OCI-LY7 (cell line): ENCODE measurements around the gene CSH1. TPM values are rescaled to one million over a fixed set of nuclear protein-coding genes. Genes with fewer than 3 reads are reported as not detected.

Experiments
- BruUV-seq: library from RNA; stranded (reverse); fragments of 400-500 nt; replicated peaks from 2 replicates; lab custom pipeline; 2021; lab: Mats Ljungman, UMichigan
- CTCF ChIA-PET: fragments of 300-600 bp; sonication (Branson Sonifier 250); formaldehyde crosslinking; loops from one replicate; lab custom pipeline; 2022; ENCODE audit warnings: antibody characterized with exemption; ENCODE audit not compliant: unreplicated experiment; lab: Charles Lee
- POLR2A ChIA-PET: fragments of 300-600 bp; sonication (Branson Sonifier 250); formaldehyde crosslinking; loops from one replicate; lab custom pipeline; 2022; ENCODE audit warnings: antibody characterized with exemption; lab: Charles Lee
- DNase-seq: peaks from one replicate; pipeline ENCODE4 v3.0.0-alpha.2; 2015; ENCODE audit warnings: low spot score
- H2AFZ ChIP-seq: fragments of 200-600 bp; sonication (generic), shearing (Covaris generic); 2 replicates; pipeline ENCODE4 v1.6.1; 2014; ENCODE audit warnings: mild to moderate bottlenecking, antibody characterized with exemption, low read length, moderate library complexity
- H3K27ac ChIP-seq: fragments of 200-600 bp; sonication (generic); 2 replicates; pipeline ENCODE4 v1.5.1; 2014; ENCODE audit warnings: mixed run types, low read depth, mild to moderate bottlenecking, moderate library complexity, low read length, inconsistent platforms; ENCODE audit not compliant: poor library complexity, severe bottlenecking
- H3K36me3 ChIP-seq: fragments of 200-600 bp; sonication (generic); 2 replicates; pipeline ENCODE4 v1.6.1; 2014; ENCODE audit warnings: mild to moderate bottlenecking, antibody characterized with exemption, low read length, moderate library complexity, mixed read lengths; ENCODE audit not compliant: insufficient read depth
- H3K4me1 ChIP-seq: fragments of 200-600 bp; sonication (generic); 2 replicates; pipeline ENCODE4 v1.5.1; 2014; ENCODE audit warnings: mild to moderate bottlenecking, low read length; ENCODE audit not compliant: insufficient read depth, poor library complexity, severe bottlenecking
- H3K4me2 ChIP-seq: fragments of 200-600 bp; sonication (generic); 2 replicates; pipeline ENCODE4 v1.6.1; 2014; ENCODE audit warnings: mild to moderate bottlenecking, low read length
- H3K4me3 ChIP-seq: fragments of 200-600 bp; sonication (generic); 2 replicates; pipeline ENCODE4 v1.5.1; 2014; ENCODE audit warnings: mild to moderate bottlenecking, low read depth, low read length; ENCODE audit not compliant: poor library complexity, severe bottlenecking
- H3K79me2 ChIP-seq: fragments of 200-600 bp; sonication (generic); 2 replicates; pipeline ENCODE4 v1.6.1; 2016; ENCODE audit warnings: low read depth, mild to moderate bottlenecking, low read length, moderate library complexity, mixed read lengths; ENCODE audit not compliant: insufficient read depth
- H3K9me2 ChIP-seq: fragments of 200-600 bp; sonication (generic); 2 replicates; pipeline ENCODE4 v1.6.1; 2016; ENCODE audit warnings: mild to moderate bottlenecking, low read length, mixed read lengths; ENCODE audit not compliant: insufficient read depth
- H3K9me3 ChIP-seq: fragments of 200-600 bp; sonication (generic); 2 replicates; pipeline ENCODE4 v1.6.1; 2014; ENCODE audit warnings: mild to moderate bottlenecking, mixed run types, low read length, mixed read lengths
- H4K20me1 ChIP-seq: fragments of 200-600 bp; sonication (generic); 2 replicates; pipeline ENCODE4 v1.6.1; 2014; ENCODE audit warnings: mild to moderate bottlenecking, antibody characterized with exemption, low read length, moderate library complexity, mixed read lengths; ENCODE audit not compliant: insufficient read depth
- EZH2phosphoT487 ChIP-seq: fragments of 200-600 bp; sonication (generic); IDR thresholded peaks from 2 replicates; pipeline ENCODE4 v1.6.1; 2018; ENCODE audit warnings: low read depth, borderline replicate concordance, mild to moderate bottlenecking, mixed run types, antibody characterized with exemption, low read length, moderate library complexity, mixed read lengths
- intact Hi-C: fragments of 100-400 bp; cut with micrococcal nuclease; formaldehyde crosslinking; loops from one replicate; pipeline ENCODE4 v1.10.0; 2022; ENCODE audit not compliant: unreplicated experiment
- total RNA-seq, 2 experiments: library from RNA; depleted of rRNA in 1 of 2; stranded (reverse); fragments of >200 nt in 1 of 2; shearing (Covaris generic) in 1 of 2; gene quantifications; 2 replicates each; pipeline ENCODE4 v1.2.3, GENCODE V29; 2014 to 2022
- TF ChIP-seq, protein P1 (sequence below): fragments of 200-600 bp; sonication (generic); conservative IDR thresholded peaks from 2 replicates; pipeline ENCODE4 v1.5.1; 2014; ENCODE audit warnings: mild to moderate bottlenecking, antibody characterized with exemption, low read length, moderate library complexity, mixed read lengths

Gene CSH1
- total RNA-seq, 2 experiments from 2014 or later, result not detected

DNA sequence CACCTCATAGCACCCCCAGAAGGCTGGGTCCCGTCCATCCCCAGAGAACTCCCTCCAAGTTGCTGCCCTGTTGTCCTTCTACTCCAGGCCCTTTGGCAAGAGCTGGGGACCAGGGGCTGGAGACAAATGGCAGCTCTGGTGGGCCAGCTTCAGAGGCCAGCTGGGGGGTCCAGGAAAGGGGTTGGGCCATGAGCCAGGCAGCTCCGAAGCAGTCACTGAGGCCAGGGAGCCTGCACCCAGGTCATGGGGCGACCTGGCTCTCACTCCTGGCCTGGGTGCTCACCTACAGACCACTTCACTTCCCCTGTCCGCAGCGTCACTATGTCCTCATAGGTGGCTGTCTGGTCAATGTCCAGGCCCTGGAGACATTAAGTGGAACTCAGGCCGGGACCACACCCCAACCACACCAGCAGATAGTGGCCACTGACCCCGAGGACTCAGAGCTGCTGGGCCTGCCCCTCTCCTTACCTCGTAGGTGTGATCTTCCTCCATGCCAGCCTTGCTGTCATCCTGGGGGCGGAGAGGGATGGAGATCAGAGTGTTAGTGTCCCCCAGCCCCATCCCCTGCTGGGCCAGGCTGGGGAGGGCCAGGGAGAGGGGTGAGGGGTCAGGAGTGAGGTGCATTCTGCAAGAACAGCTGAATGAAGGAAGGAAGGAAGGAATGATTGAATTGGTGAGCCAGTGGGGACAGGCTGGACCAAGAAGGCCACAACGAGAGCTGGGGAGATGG lies 32.8 kb upstream of the CSH1 start:
- H3K4me2 ChIP-seq, result peak overlapping the region; percentile 95
- TSS peak; percentile 80 for BruUV-seq

DNA sequence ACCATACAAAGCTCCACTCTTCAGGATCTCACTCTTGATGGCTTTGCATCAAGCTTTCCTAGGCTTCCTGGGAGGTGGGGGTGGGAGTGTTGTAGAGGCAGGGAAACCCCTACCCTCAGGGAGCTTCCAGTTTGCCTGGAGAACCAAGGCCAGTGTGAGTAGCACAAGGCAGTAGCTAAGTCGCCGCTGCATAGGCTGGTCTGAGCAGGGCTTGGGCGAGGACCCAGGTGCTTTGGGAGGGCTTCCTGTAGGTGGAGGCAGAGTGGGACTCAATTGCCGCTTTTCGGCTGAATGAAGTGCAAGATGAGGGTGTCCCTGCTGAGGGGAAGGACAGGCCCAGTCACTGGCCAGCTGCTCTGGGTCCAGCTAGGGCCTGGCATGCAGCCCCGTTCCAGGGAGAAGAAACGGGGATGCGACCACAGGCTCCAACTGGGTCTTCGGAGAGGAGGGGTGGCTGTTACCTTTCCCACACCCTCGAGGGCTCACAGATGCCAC lies 31.8 kb upstream of the CSH1 start:
- DNase-seq, result peak; percentile 65
- Histone ChIP-seq H3K9me3 (no peaks in the 10 kb centered on the region), H3K36me3 (peaks cover 56% of the 10 kb centered on the region), H3K79me2 (peaks cover 42% of the 10 kb centered on the region), H3K4me2 (peak overlapping the region; percentile 95), H3K9me2 (no peaks in the 10 kb centered on the region), H3K27ac (peak overlapping the region; percentile 99), H2AFZ (no peak overlapping the region), H4K20me1 (peaks cover 17% of the 10 kb centered on the region), H3K4me3 (peak overlapping the region; percentile 98), H3K4me1 (peaks cover 75% of the 10 kb centered on the region)
- ChIA-PET CTCF (interaction anchor here (0.6 to 1.9 kb wide), 5 partner anchors 9 to 515 kb away, joined by 3 to 8 read pairs (median 5); partner anchors contain the start of gene ICAM2), POLR2A (interaction anchor here (0.7 to 1.2 kb wide), 5 partner anchors 8 to 346 kb away, joined by 3 to 8 read pairs (median 4); partner anchors contain the start of gene ICAM2)
- no peak for TF ChIP-seq EZH2phosphoT487
- TF ChIP-seq, protein P1, sequence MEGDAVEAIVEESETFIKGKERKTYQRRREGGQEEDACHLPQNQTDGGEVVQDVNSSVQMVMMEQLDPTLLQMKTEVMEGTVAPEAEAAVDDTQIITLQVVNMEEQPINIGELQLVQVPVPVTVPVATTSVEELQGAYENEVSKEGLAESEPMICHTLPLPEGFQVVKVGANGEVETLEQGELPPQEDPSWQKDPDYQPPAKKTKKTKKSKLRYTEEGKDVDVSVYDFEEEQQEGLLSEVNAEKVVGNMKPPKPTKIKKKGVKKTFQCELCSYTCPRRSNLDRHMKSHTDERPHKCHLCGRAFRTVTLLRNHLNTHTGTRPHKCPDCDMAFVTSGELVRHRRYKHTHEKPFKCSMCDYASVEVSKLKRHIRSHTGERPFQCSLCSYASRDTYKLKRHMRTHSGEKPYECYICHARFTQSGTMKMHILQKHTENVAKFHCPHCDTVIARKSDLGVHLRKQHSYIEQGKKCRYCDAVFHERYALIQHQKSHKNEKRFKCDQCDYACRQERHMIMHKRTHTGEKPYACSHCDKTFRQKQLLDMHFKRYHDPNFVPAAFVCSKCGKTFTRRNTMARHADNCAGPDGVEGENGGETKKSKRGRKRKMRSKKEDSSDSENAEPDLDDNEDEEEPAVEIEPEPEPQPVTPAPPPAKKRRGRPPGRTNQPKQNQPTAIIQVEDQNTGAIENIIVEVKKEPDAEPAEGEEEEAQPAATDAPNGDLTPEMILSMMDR, result no peak
- no TSS peak for BruUV-seq
- intact Hi-C loops, result loop anchor here (1.0 to 5.0 kb wide), 2 partner anchors 9 to 569 kb away; partner anchors contain the start of gene POLG2

More for the DNA sequence above, 32.8 kb upstream of the CSH1 start:
- ChIA-PET CTCF (interaction anchor here (0.7 to 1.9 kb wide), 3 partner anchors 9 to 17 kb away, joined by 3 to 9 read pairs (median 5); no protein-coding TSS in a partner anchor), POLR2A (interaction anchor here (0.5 to 1.2 kb wide), 3 partner anchors 10 to 295 kb away, joined by 3 to 6 read pairs (median 3); no protein-coding TSS in a partner anchor)
- Histone ChIP-seq H3K27ac (peak overlapping the region; percentile 99), H3K9me3 (no peaks in the 10 kb centered on the region), H4K20me1 (peaks cover 17% of the 10 kb centered on the region), H3K4me1 (peaks cover 75% of the 10 kb centered on the region), H3K36me3 (peaks cover 56% of the 10 kb centered on the region), H3K9me2 (no peaks in the 10 kb centered on the region), H3K4me3 (peak overlapping the region; percentile 98), H2AFZ (no peak overlapping the region), H3K79me2 (peaks cover 50% of the 10 kb centered on the region)
- TF ChIP-seq, protein P1, result no peak
- no peak for TF ChIP-seq EZH2phosphoT487
- DNase-seq, result no peak
- intact Hi-C loops, result loop anchor here (1.0 to 5.0 kb wide), 2 partner anchors 10 to 568 kb away; partner anchors contain the start of gene POLG2
